ENCODE data around the gene C4orf54. TPM values are rescaled to one million over a fixed set of nuclear protein-coding genes. Genes with fewer than 3 reads are reported as not detected.
A peak's percentile ranks its signal among the peaks of the same experiment; 100 is the strongest.

C4orf54 gene
- total and polyA plus RNA-seq, 2 of the 8 experiments (the other 6 are each of a cell fraction or from before 2014, with no cell fraction given), result not detected

- Histone ChIP-seq H2BK15ac (ENCODE audit: low read length) (no peak overlapping the region), H3K18ac (ENCODE audit: extremely low read depth, low read length) (no peak overlapping the region), H3K27me3 (replicated peaks in 1 of 4; ENCODE audit: control insufficient read depth in 3 of 4, extremely low read depth in 1 of 4, insufficient read depth in 3 of 4, low read length in 3 of 4) (peaks cover 4 to 20% (median 6%) of the 10 kb centered on the region in 4 experiments; a peak in 5 of 7 replicates), H2AK5ac (ENCODE audit: low read depth, low read length) (peak overlapping the region; percentile 96; the same call in 1 of the 2 replicates), H3K23ac (ENCODE audit: insufficient read length) (no peak overlapping the region), H3K14ac (ENCODE audit: insufficient read length) (no peak overlapping the region), H3K9ac (replicated peaks in 1 of 4; ENCODE audit: extremely low read depth in 1 of 4, low read depth in 3 of 4, low read length in 3 of 4) (no peak overlapping the region), H3K36me3 (ENCODE audit: control insufficient read depth in 2 of 4, insufficient read depth in 4 of 4, low read length in 3 of 4) (no peaks in the 10 kb centered on the region), H2AFZ (ENCODE audit: low read length) (no peak overlapping the region), H3K4me1 (replicated peaks in 1 of 4; ENCODE audit: control insufficient read depth in 3 of 4, insufficient read depth in 4 of 4, low read length in 3 of 4) (peaks cover 0 to 10% (median 6%) of the 10 kb centered on the region in 4 experiments; a peak in 2 of 7 replicates), H4K20me1 (replicated peaks in 1 of 2; ENCODE audit: control insufficient read depth in 1 of 2, insufficient read depth in 2 of 2, low read length in 2 of 2) (no peaks in the 10 kb centered on the region), H3K27ac (ENCODE audit: low read depth, low read length) (no peak overlapping the region), H2BK12ac (ENCODE audit: low read depth, low read length) (peak overlapping the region; percentile 88), H3K23me2 (ENCODE audit: low read depth, low read length) (no peaks in the 10 kb centered on the region), H3K9me3 (ENCODE audit: insufficient read depth in 2 of 2, low read depth in 1 of 2, low read length in 1 of 2) (no peaks in the 10 kb centered on the region), H2BK20ac (ENCODE audit: low read length) (no peak overlapping the region), H3K4ac (replicated peaks; ENCODE audit: insufficient read length, low read depth, low read length) (no peak overlapping the region), H4K8ac (ENCODE audit: extremely low read depth, insufficient read depth, low read length) (no peak overlapping the region), H3K79me2 (ENCODE audit: control insufficient read depth in 1 of 2, insufficient read depth in 2 of 2, low read length in 2 of 2) (no peaks in the 10 kb centered on the region), H2BK5ac (ENCODE audit: low read depth, low read length) (peak overlapping the region; percentile 38; the same call in 1 of the 2 replicates), H4K91ac (replicated peaks; ENCODE audit: insufficient read length, low read length) (no peak overlapping the region), H3K79me1 (ENCODE audit: low read depth, low read length) (no peaks in the 10 kb centered on the region), H3K4me3 (ENCODE audit: extremely low read depth in 1 of 4, insufficient read depth in 2 of 4, low read depth in 3 of 4, low read length in 4 of 4) (no peak overlapping the region), H4K5ac (ENCODE audit: insufficient read length, low read depth, low read length) (no peak overlapping the region), H3K4me2 (ENCODE audit: insufficient read depth in 1 of 2, low read depth in 2 of 2, low read length in 2 of 2) (peak overlapping the region; percentile 23 to 30; a peak in 1 of 4 replicates), H3K56ac (replicated peaks; ENCODE audit: insufficient read length, low read depth, low read length) (no peak overlapping the region), H2BK120ac (replicated peaks; ENCODE audit: low read depth, low read length) (no peak overlapping the region)
- DNase-seq (ENCODE audit: low read depth in 1 of 2, low spot score in 2 of 2), result no peak
- ChIA-PET POLR2A (ENCODE audit: partially characterized antibody) (interaction anchor here (1.0 kb wide), 1 partner anchor 10 kb away, joined by 4 read pairs; no protein-coding TSS in a partner anchor), CTCF (ENCODE audit: partially characterized antibody) (interaction anchor here (0.6 to 2.8 kb wide), 4 partner anchors 68 to 169 kb away, joined by 3 to 10 read pairs (median 3); no protein-coding TSS in a partner anchor)
- no peak for FAIRE-seq
- 86% methylated on average over 7 of the region's 7 CpGs; no CpG with 5 or more reads in 1 of the 2 experiments for WGBS, 2 experiments (ENCODE audit: extremely low coverage in 1 of 2, insufficient coverage in 1 of 2, insufficient read length in 1 of 2, insufficient replicate concordance in 2 of 2, low coverage in 1 of 2, low lambda C conversion rate in 2 of 2, missing lambda C conversion rate in 1 of 2)
- no peak for TF ChIP-seq JUN (IDR thresholded peaks at IDR 0.05; ENCODE audit: low read depth, low read length)
- TF ChIP-seq KDM1A (IDR thresholded peaks at IDR 0.05; ENCODE audit: borderline replicate concordance, low read length), result peak; percentile 81; the same call in 1 of the 2 replicates
- no peak for TF ChIP-seq GABPA (IDR thresholded peaks at IDR 0.05; ENCODE audit: borderline replicate concordance, insufficient read depth, low read length)
- TF ChIP-seq KDM4A (IDR thresholded peaks at IDR 0.05; ENCODE audit: low read depth, low read length, severe bottlenecking), result no peak
- TF ChIP-seq USF2 (IDR thresholded peaks at IDR 0.05; ENCODE audit: low read length), result no peak
- TF ChIP-seq EGR1 (IDR thresholded peaks at IDR 0.05; ENCODE audit: borderline replicate concordance, low read depth, low read length), result no peak
- no peak for TF ChIP-seq CBX5 (IDR thresholded peaks at IDR 0.05; ENCODE audit: low read depth, low read length)
- TF ChIP-seq EP300 (IDR thresholded peaks at IDR 0.05; ENCODE audit: borderline replicate concordance in 1 of 2, low read depth in 2 of 2, low read length in 2 of 2), result no peak
- no peak for TF ChIP-seq TBP (IDR thresholded peaks at IDR 0.05; ENCODE audit: low read depth, low read length)
- TF ChIP-seq ASH2L (IDR thresholded peaks at IDR 0.05; ENCODE audit: low read length), result no peak
These were observed 14.7 kb downstream of the C4orf54 start for GRCh38 chr4:99642725-99643489.
